H9 (cell line): ENCODE data around the gene TEX52. TPM values are rescaled to one million over a fixed set of nuclear protein-coding genes. Genes with fewer than 3 reads are reported as not detected.

Experiments
- DNase-seq: peaks from one replicate; pipeline ENCODE4 v3.0.0-alpha.2; 2017
- H2AFZ ChIP-seq: one replicate; pipeline ENCODE4 v1.6.1; 2013; ENCODE audit warnings: mild to moderate bottlenecking, low read length, control low read depth, moderate library complexity
- H2AK5ac ChIP-seq: 2 replicates; pipeline ENCODE4 v1.6.1; 2013; ENCODE audit warnings: low read length, control low read depth, mixed read lengths; ENCODE audit not compliant: insufficient read length
- H2BK120ac ChIP-seq: one replicate; pipeline ENCODE4 v1.6.1; 2013; ENCODE audit warnings: low read depth, mild to moderate bottlenecking, low read length, control low read depth, inconsistent platforms; ENCODE audit not compliant: poor library complexity, severe bottlenecking
- H2BK12ac ChIP-seq: 2 replicates; pipeline ENCODE4 v1.6.1; 2013; ENCODE audit warnings: low read length, control low read depth, mixed read lengths, low read depth; ENCODE audit not compliant: insufficient read length
- H2BK15ac ChIP-seq: 2 replicates; pipeline ENCODE4 v1.6.1; 2013; ENCODE audit warnings: low read depth, low read length, control low read depth
- H2BK20ac ChIP-seq: one replicate; pipeline ENCODE4 v1.6.1; 2013; ENCODE audit warnings: low read depth, mild to moderate bottlenecking, low read length, control low read depth, inconsistent platforms; ENCODE audit not compliant: poor library complexity, severe bottlenecking
- H2BK5ac ChIP-seq: 2 replicates; pipeline ENCODE4 v1.6.1; 2013; ENCODE audit warnings: low read length, control low read depth, mixed read lengths; ENCODE audit not compliant: insufficient read length
- H3K14ac ChIP-seq: 2 replicates; pipeline ENCODE4 v1.6.1; 2013; ENCODE audit warnings: low read length, control low read depth; ENCODE audit not compliant: insufficient read depth
- H3K18ac ChIP-seq: 2 replicates; pipeline ENCODE4 v1.6.1; 2013; ENCODE audit warnings: low read depth, mild to moderate bottlenecking, mixed read lengths, low read length, control low read depth; ENCODE audit not compliant: insufficient read length
- H3K23ac ChIP-seq: 2 replicates; pipeline ENCODE4 v1.6.1; 2013; ENCODE audit warnings: low read length, control low read depth, mixed read lengths, low read depth; ENCODE audit not compliant: insufficient read length
- H3K23me2 ChIP-seq: 2 replicates; pipeline ENCODE4 v1.6.1; 2013; ENCODE audit warnings: low read depth, mild to moderate bottlenecking, mixed read lengths, low read length, control low read depth; ENCODE audit not compliant: insufficient read length, poor library complexity, severe bottlenecking
- H3K27ac ChIP-seq: 2 replicates; pipeline ENCODE4 v1.5.1; 2013; ENCODE audit warnings: low read length, control low read depth, mixed read lengths, low read depth; ENCODE audit not compliant: insufficient read length
- H3K27me3 ChIP-seq: 2 replicates; pipeline ENCODE4 v1.6.1; 2013; ENCODE audit warnings: low read length, control low read depth, inconsistent platforms; ENCODE audit not compliant: insufficient read depth
- H3K4ac ChIP-seq: 2 replicates; pipeline ENCODE4 v1.6.1; 2013; ENCODE audit warnings: low read depth, mild to moderate bottlenecking, control low read depth, inconsistent platforms, low read length, moderate library complexity
- H3K4me1 ChIP-seq: 2 replicates; pipeline ENCODE4 v1.6.1; 2013; ENCODE audit warnings: low read length, control low read depth, inconsistent platforms; ENCODE audit not compliant: insufficient read depth
- H3K4me2 ChIP-seq: 2 replicates; pipeline ENCODE4 v1.6.1; 2013; ENCODE audit warnings: low read length, control low read depth, mixed read lengths; ENCODE audit not compliant: insufficient read length, insufficient read depth
- H3K56ac ChIP-seq: 2 replicates; pipeline ENCODE4 v1.6.1; 2013; ENCODE audit warnings: low read depth, mild to moderate bottlenecking, mixed read lengths, low read length, control low read depth; ENCODE audit not compliant: insufficient read length
- H3K79me1 ChIP-seq: 2 replicates; pipeline ENCODE4 v1.6.1; 2013; ENCODE audit warnings: low read depth, mild to moderate bottlenecking, moderate library complexity, low read length, control low read depth, inconsistent platforms; ENCODE audit not compliant: insufficient read depth, poor library complexity, severe bottlenecking
- H3K79me2 ChIP-seq: 2 replicates; pipeline ENCODE4 v1.6.1; 2013; ENCODE audit warnings: low read length, control low read depth, inconsistent platforms; ENCODE audit not compliant: insufficient read depth
- H3K9ac ChIP-seq: 2 replicates; pipeline ENCODE4 v1.6.1; 2013; ENCODE audit warnings: low read length, control low read depth, mixed read lengths; ENCODE audit not compliant: insufficient read length; ENCODE audit errors: extremely low read depth
- H3K9me3 ChIP-seq: one replicate; pipeline ENCODE4 v1.6.1; 2013; ENCODE audit warnings: low read depth, low read length, inconsistent platforms; ENCODE audit not compliant: control insufficient read depth
- H3T11ph ChIP-seq: one replicate; pipeline ENCODE4 v1.6.1; 2013; ENCODE audit warnings: mild to moderate bottlenecking, low read length, control low read depth, inconsistent platforms
- H4K20me1 ChIP-seq: one replicate; pipeline ENCODE4 v1.6.1; 2013; ENCODE audit not compliant: control insufficient read depth, insufficient read length, insufficient read depth
- H4K5ac ChIP-seq: 2 replicates; pipeline ENCODE4 v1.6.1; 2013; ENCODE audit warnings: low read depth, mild to moderate bottlenecking, mixed read lengths, low read length, control low read depth; ENCODE audit not compliant: insufficient read length
- H4K8ac ChIP-seq: replicated peaks from 2 replicates; pipeline ENCODE4 v1.6.1; 2013; ENCODE audit warnings: low read length, control low read depth, mixed read lengths, low read depth; ENCODE audit not compliant: insufficient read length
- H4K91ac ChIP-seq: 2 replicates; pipeline ENCODE4 v1.6.1; 2013; ENCODE audit warnings: low read depth, mild to moderate bottlenecking, moderate library complexity, mixed read lengths, low read length, control low read depth; ENCODE audit not compliant: insufficient read length
- H3K27ac Mint-ChIP-seq, 3 experiments: 2 replicates in 2 of 3; 3 replicates in 1 of 3; pipeline ENCODE4 v1.8.0; 2020 to 2021; ENCODE audit warnings: mixed read lengths in 3 of 3, mild to moderate bottlenecking in 1 of 3, moderate library complexity in 1 of 3
- H3K27me3 Mint-ChIP-seq: 2 replicates; pipeline ENCODE4 v1.8.0; 2021; ENCODE audit warnings: low read depth, mild to moderate bottlenecking, moderate library complexity, mixed read lengths
- H3K36me3 Mint-ChIP-seq, 3 experiments: 2 replicates in 2 of 3; 3 replicates in 1 of 3; pipeline ENCODE4 v1.8.0; 2020 to 2021; ENCODE audit warnings: low read depth in 3 of 3, mixed read lengths in 3 of 3; ENCODE audit not compliant: insufficient read depth in 1 of 3
- H3K4me1 Mint-ChIP-seq, 2 experiments: 2 replicates each; pipeline ENCODE4 v1.8.0; 2020; ENCODE audit warnings: mixed read lengths in 2 of 2
- H3K4me3 Mint-ChIP-seq, 2 experiments: 2 replicates in 1 of 2; 3 replicates in 1 of 2; pipeline ENCODE4 v1.8.0; 2020 to 2021; ENCODE audit warnings: mild to moderate bottlenecking in 2 of 2, mixed read lengths in 2 of 2, moderate library complexity in 1 of 2
- H3K9me3 Mint-ChIP-seq, 2 experiments: 2 replicates in 1 of 2; 3 replicates in 1 of 2; pipeline ENCODE4 v1.8.0; 2020; ENCODE audit warnings: mild to moderate bottlenecking in 2 of 2, mixed read lengths in 2 of 2, moderate library complexity in 1 of 2
- WGBS: extraction: QIAGEN DNeasy Blood & Tissue Kit; methylation state at CpG from one replicate; pipeline ENCODE4 v1.1.7; 2013; ENCODE audit warnings: missing lambda C conversion rate, low lambda C conversion rate, mixed read lengths; ENCODE audit not compliant: insufficient read length; ENCODE audit errors: extremely low coverage; 5-methylcytosine and 5-hydroxymethylcytosine counted together
- total RNA-seq: library from RNA; stranded (reverse); gene quantifications from 2 replicates; pipeline ENCODE4 v1.2.1, GENCODE V29; 2021
- TF ChIP-seq, protein P1 (sequence below): fragments of 200-600 bp; sonication (generic); conservative IDR thresholded peaks from 3 replicates; pipeline ENCODE4 v1.8.0; 2021; ENCODE audit warnings: antibody characterized with exemption, mild to moderate bottlenecking

The TEX52 gene
- total RNA-seq, 1 experiment from 2014 or later, result 0.20 TPM

DNA sequence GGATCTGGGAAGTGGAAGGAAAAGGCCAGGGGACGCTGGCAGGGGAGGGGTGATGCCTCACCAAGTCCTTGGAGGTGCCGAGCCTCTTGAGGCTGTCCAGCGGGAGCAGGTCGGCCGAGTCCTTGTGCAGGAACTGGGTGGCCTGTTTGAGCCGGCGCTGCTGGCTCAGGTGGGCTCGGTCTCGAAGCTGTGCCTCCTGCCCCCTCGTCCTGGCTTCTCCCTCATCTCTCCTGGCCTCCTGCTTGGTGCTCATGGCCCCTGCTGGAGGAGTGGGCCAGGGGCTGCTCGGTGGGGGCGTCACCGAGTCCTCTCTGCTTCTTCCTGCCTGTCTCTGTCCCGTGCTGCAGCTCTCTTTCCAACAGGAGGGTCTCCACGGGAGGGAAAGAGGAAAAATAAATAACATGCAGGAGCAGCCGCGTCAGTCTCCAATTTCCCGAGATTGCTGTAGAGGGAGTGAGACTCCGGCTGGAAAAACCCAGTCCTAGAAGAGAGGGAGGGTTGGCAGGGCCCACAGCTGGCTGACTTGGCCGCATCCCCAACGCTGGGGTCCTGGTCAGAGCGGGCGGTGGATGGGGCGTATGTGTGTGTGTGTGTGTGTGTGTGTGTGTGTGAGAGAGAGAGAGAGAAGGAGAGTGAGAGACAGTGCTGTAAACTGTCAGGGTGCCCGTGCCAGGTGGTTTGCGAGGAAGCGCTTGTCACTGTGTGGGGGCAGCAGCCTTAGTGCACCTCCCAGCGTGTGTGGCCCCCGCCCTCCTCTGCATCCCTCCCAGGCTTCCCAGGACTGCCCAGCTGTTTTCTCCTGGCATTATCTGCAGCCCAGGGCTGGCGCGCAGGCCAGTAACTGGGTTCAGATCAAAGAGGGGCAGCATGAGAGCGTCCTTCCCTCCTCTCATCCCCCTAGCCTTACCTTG, 22.0 kb downstream of the TEX52 start, which contains the start of gene NRIP2:
Gene NRIP2 (minus strand): TSS at position 455 of the 911 bp plus-strand sequence. CDS start 52 bp downstream, at position 403.
- Histone ChIP-seq H3K79me2 (no peaks in the 10 kb centered on the region), H3K23me2 (no peaks in the 10 kb centered on the region), H2BK15ac (no peak within 1 kb of the TSS), H3K79me1 (no peaks in the 10 kb centered on the region), H3K27me3 (no peaks in the 10 kb centered on the region), H3K9me3 (no peaks in the 10 kb centered on the region), H3K56ac (no peak within 1 kb of the TSS), H3K27ac (no peak within 1 kb of the TSS), H4K91ac (no peak within 1 kb of the TSS), H2BK12ac (no peak within 1 kb of the TSS), H3K4ac (no peak within 1 kb of the TSS), H3K4me2 (no peak within 1 kb of the TSS), H2AFZ (no peak within 1 kb of the TSS), H2BK20ac (no peak within 1 kb of the TSS), H2AK5ac (no peak within 1 kb of the TSS), H3K23ac (no peak within 1 kb of the TSS), H3K9ac (no peak within 1 kb of the TSS), H3T11ph (no peak within 1 kb of the TSS), H4K20me1 (no peaks in the 10 kb centered on the region), H3K18ac (no peak within 1 kb of the TSS), H3K14ac (no peak within 1 kb of the TSS), H4K8ac (no peak within 1 kb of the TSS), H2BK120ac (no peak within 1 kb of the TSS), H4K5ac (no peak within 1 kb of the TSS), H3K4me1 (no peaks in the 10 kb centered on the region), H2BK5ac (no peak within 1 kb of the TSS)
- Mint-ChIP-seq H3K4me3 (peak within 1 kb of the TSS in 1 of 2 experiments; percentile 65; a peak in 2 of 5 replicates), H3K27me3 (no peaks in the 10 kb centered on the region), H3K27ac (peak within 1 kb of the TSS; percentile 26 to 30 (median 29); a peak in 1 of 7 replicates), H3K4me1 (peaks cover 17 to 29% of the 10 kb centered on the region in 2 experiments), H3K9me3 (no peaks in the 10 kb centered on the region), H3K36me3 (peaks cover 1 to 24% (median 19%) of the 10 kb centered on the region in 3 experiments; a peak in 4 of 7 replicates)
- WGBS, result no CpG with 5 or more reads among the region's 32 CpGs
- no peak for DNase-seq
- TF ChIP-seq, protein P1, sequence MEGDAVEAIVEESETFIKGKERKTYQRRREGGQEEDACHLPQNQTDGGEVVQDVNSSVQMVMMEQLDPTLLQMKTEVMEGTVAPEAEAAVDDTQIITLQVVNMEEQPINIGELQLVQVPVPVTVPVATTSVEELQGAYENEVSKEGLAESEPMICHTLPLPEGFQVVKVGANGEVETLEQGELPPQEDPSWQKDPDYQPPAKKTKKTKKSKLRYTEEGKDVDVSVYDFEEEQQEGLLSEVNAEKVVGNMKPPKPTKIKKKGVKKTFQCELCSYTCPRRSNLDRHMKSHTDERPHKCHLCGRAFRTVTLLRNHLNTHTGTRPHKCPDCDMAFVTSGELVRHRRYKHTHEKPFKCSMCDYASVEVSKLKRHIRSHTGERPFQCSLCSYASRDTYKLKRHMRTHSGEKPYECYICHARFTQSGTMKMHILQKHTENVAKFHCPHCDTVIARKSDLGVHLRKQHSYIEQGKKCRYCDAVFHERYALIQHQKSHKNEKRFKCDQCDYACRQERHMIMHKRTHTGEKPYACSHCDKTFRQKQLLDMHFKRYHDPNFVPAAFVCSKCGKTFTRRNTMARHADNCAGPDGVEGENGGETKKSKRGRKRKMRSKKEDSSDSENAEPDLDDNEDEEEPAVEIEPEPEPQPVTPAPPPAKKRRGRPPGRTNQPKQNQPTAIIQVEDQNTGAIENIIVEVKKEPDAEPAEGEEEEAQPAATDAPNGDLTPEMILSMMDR, result no peak
